T-helper 2 cell treated with Interferon-gamma antibody and Interleukin-4, amounts not matched to agents 100 ng/mL and 5 ng/mL, for 36 hours (primary cell): ENCODE measurements around the gene ALOX15B. TPM values are rescaled to one million over a fixed set of nuclear protein-coding genes. Genes with fewer than 3 reads are reported as not detected.

Experiments used
- intact Hi-C: fragments of 100-400 bp; cut with micrococcal nuclease; formaldehyde crosslinking; loops from one replicate; pipeline ENCODE4 v1.15.1; 2023
- total RNA-seq: library from RNA; stranded (reverse); gene quantifications from 2 replicates; pipeline ENCODE4 v1.2.3, GENCODE V29; 2022

Gene ALOX15B
- total RNA-seq, 1 donor from 2014 or later, result not detected

DNA sequence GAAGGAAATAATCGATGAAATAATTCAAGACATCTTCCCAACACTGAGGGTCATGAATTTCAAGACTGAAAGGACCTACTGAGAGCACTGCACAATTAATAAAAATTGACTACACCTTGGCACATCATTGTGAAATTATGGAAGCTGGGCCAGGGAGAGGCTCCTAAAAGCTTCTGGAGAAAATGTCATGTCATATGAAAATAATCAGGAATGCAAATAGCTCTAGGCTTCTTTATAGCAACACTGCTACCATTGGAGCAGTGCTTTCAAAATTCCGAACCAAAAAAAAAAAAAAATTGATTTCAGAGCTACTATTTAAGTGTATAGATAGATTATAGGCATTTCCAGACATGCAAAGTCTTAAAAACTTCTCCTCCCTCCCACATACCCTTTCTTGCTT is 6.4 kb upstream of the ALOX15B start:
- intact Hi-C loops, result no loop called here

- intact Hi-C loops, result loop anchor here (2.0 to 5.0 kb wide), 2 partner anchors 127 to 297 kb away; no protein-coding TSS in a partner anchor
Measured at GRCh38 chr17:8039611-8040168, 831 bp downstream of the ALOX15B start.

DNA sequence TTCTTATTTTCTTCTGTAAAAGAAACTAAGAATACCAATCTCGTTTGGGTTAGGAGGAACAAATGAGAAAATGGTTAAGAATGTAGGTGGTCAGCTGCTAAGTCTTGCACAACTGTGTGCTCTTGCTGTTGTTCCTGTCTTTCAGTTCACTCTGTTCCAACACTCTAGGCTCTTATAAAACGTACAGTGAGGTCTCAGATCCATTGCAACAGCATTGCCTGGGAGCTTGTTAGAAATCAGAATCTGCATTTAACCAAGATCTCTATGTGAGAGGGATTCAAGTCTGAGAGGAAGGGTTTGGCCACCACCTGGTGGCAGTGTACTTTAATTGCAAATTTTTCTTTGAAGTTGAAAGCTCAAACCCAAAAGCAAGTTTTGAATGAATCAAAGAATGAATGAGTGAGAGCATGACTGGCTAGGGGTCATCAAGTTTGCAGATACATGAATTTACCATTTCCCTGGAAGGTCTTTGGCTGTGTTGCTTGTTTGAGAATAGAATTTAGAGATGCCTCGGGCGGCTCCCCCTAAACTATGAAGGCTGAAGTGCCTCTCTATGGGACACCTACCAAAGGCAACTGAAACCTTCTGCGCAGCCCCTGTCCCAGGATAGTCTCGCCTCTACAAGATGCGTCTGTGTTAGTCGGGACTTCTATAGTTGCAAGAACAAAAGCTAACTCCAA is 2.5 kb downstream of the ALOX15B start:
- intact Hi-C loops, result loop anchor here (2.0 to 5.0 kb wide), 2 partner anchors 129 to 299 kb away; no protein-coding TSS in a partner anchor

DNA sequence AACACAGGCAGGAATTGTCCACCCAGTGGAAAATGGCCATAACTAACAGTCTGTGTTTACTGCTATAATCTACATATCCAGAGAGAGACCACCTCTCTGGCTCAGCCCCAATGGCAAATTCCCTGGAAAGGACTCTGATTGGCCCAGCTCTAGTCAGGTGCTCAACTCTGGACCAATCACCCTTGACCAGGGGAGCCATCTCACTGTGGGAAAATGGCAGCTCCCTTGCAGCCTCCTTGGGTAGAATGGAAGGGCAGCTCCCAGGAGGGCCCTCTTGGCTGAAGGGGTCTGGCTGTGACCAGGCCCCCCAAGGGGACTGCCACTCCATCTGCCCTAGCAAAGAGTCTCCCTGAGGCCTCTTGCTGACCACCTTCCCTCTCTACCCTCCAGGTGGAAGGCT is 3.1 kb downstream of the ALOX15B start:
- intact Hi-C loops, result loop anchor here (2.0 to 5.0 kb wide), 2 partner anchors 129 to 300 kb away; no protein-coding TSS in a partner anchor

DNA sequence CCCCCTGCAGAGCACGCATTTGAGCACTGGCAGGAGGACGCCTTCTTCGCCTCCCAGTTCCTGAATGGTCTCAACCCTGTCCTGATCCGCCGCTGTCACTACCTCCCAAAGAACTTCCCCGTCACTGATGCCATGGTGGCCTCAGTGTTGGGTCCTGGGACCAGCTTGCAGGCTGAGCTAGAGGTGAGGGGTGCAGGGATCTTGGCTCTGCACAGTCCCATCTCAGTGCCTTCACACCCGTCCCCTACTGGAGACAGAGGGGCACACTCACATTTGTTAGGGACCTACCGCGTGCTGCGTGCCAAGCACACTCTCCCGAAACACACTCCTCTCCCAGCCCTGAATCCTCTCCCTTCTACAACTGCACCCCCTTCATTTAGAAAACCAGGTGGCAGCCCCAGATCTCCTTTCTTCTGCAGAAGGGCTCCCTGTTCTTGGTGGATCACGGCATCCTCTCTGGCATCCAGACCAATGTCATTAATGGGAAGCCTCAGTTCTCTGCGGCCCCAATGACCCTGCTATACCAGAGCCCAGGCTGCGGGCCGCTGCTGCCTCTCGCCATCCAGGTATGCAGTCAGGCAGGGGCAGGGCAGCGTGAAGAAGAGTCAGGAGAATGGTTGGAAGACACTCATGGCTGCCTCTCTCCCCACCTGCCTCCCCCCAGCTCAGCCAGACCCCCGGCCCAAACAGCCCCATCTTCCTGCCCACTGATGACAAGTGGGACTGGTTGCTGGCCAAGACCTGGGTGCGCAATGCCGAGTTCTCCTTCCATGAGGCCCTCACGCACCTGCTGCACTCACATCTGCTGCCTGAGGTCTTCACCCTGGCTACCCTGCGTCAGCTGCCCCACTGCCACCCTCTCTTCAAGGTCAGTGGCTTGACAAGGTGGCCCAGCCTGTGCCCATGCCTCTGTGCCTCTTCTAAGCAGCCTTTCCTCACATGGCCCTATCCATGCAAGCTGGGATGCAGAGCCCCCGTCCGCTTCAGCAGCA is 6.3 kb downstream of the ALOX15B start:
- intact Hi-C loops, result loop anchor here (5.0 kb wide), 1 partner anchor 303 kb away; no protein-coding TSS in a partner anchor

- intact Hi-C loops, result no loop called here
Measured at GRCh38 chr17:8046306-8046928, 7.6 kb downstream of the ALOX15B start.

DNA sequence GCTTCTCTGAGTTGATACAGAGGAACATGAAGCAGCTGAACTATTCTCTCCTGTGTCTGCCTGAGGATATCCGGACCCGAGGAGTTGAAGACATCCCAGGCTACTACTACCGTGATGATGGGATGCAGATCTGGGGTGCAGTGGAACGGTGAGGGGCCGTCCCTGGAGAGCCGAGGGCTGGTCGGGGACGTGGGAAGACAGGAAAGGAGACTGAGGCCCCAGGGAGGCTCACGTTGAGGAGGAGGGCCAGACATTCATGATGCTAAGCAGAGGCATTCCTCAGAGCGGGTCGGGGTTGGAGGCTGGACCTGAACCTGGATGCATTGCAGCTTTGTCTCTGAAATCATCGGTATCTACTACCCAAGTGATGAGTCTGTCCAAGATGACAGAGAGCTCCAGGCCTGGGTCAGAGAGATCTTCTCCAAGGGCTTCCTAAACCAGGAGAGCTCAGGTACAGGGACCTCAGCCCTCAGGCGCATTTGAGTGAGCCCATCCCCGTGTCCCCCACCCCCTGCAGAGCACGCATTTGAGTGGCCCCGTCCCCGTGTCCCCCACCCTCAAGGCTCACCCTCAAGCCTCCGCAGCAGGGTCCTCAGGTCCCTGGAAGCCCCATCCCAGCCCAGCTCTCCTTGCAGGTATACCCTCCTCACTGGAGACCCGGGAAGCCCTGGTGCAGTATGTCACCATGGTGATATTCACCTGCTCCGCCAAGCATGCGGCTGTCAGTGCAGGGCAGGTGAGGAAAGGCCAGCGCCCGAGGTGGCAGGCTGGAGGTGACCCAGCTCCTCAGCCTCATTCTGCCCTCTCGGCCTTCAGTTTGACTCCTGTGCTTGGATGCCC is 8.3 kb downstream of the ALOX15B start:
- intact Hi-C loops, result no loop called here

- intact Hi-C loops, result no loop called here
Measured at GRCh38 chr17:8047769-8048110, 8.9 kb downstream of the ALOX15B start.

- intact Hi-C loops, result no loop called here
Measured at GRCh38 chr17:8048236-8048635, 9.4 kb downstream of the ALOX15B start.

GRCh38 chr17:8048736-8049135 is 9.9 kb downstream of the ALOX15B start:
- intact Hi-C loops, result no loop called here

GRCh38 chr17:8051831-8052230 is 13.0 kb downstream of the ALOX15B start:
- intact Hi-C loops, result no loop called here

DNA sequence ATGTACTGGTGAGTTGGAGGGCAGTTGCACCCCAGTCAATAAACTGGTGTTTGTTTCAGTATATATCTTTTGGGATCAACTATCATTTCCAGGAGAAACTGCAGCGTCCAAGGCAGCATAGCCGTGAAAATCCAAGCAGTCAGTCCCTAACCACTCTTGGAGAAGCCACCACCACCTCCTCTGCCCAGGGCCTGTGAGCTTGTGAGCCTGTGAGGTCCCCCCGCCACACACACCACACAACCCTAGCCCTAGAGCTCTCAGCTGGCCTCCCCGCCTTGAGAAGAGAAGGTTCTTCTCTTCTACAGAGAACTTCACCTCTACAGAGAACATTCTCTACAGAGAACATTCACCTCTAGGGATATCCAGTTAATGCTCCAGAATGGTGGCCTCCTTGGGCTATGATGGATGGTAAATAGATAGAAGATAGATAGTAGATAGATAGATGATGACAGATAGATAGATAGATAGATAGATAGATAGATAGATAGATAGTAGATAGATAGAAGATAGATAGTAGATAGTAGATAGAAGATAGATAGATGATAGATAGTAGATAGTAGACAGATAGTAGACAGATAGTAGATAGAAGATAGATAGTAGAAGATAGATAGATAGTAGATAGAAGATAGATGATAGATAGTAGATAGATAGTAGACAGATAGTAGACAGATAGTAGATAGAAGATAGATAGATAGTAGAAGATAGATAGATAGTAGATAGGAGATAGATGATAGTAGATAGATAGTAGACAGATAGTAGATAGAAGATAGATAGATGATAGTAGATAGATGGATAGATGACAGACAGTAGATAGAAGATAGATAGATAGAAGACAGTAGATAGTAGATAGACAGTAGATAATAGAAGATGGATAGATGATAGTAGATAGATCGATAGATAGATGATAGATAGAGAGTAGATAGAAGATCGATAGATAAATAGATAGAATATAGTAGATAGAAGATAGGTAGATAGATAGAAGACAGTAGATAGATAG is 13.7 kb downstream of the ALOX15B start:
- intact Hi-C loops, result no loop called here

- intact Hi-C loops, result no loop called here
Measured at GRCh38 chr17:8053600-8053999, 14.7 kb downstream of the ALOX15B start.

GRCh38 chr17:8055851-8056231 is 17.0 kb downstream of the ALOX15B start:
- intact Hi-C loops, result loop anchor here (2.0 to 5.0 kb wide), 4 partner anchors 39 to 229 kb away; no protein-coding TSS in a partner anchor

GRCh38 chr17:8056232-8056975 is 17.5 kb downstream of the ALOX15B start:
- intact Hi-C loops, result loop anchor here (2.0 to 5.0 kb wide), 4 partner anchors 39 to 229 kb away; no protein-coding TSS in a partner anchor

DNA sequence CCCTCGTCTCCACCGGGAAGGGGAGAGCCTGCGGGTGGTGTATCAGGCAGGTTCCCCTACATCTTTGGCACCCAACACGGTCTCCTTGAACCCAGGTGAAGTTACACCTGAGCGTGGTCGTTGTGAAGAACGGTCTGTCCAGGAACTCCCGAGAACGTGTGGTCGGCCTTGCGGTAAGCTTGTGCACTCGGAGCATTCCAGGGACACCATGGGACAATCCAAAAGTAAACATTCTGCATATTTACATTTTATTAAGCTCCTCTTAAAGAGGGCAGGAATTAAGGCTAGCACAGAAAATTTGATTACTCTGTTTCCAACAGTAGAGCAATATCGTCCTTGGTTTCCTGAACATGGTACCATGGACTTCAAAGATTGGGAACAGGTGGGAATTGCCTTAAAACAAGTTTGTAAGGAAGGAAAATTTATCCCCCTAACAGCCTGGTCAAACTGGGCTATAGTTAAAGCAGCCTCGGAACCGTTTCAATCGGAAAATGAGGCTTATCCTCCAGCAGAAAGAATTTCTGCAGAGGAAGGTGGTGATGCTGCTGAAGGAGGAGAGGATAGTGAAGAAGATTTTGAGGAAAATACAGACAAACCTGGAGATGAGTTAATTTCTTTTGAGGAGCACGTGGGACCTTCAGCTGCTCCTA is 18.2 kb downstream of the ALOX15B start:
- intact Hi-C loops, result loop anchor here (2.0 to 5.0 kb wide), 4 partner anchors 40 to 230 kb away; no protein-coding TSS in a partner anchor

GRCh38 chr17:8057691-8058114 is 18.8 kb downstream of the ALOX15B start:
- intact Hi-C loops, result loop anchor here (2.0 to 5.0 kb wide), 4 partner anchors 40 to 230 kb away; no protein-coding TSS in a partner anchor

GRCh38 chr17:8059131-8059530 is 20.3 kb downstream of the ALOX15B start:
- intact Hi-C loops, result loop anchor here (5.0 kb wide), 3 partner anchors 42 to 232 kb away; no protein-coding TSS in a partner anchor
